Activated T-cell treated with anti-CD3 and anti-CD28 coated beads for 1 hour (primary cell): ENCODE measurements around the gene COBL.

Experiments used
- DNase-seq: peaks from one replicate; pipeline ENCODE4 v3.0.0-alpha.2; 2020; ENCODE audit warnings: low read depth

The COBL gene

GRCh38 chr7:51303142-51303525 lies 13.5 kb downstream of the COBL start:
- DNase-seq = no peak

- DNase-seq = no peak
Measured at GRCh38 chr7:51301806-51302205, 14.8 kb downstream of the COBL start.

GRCh38 chr7:51300762-51301674 lies 15.6 kb downstream of the COBL start:
- DNase-seq = no peak

GRCh38 chr7:51299391-51300133 lies 17.0 kb downstream of the COBL start:
- no peak for DNase-seq

- no peak for DNase-seq
Measured at GRCh38 chr7:51298912-51299311, 17.7 kb downstream of the COBL start.

- DNase-seq = no peak
Measured at GRCh38 chr7:51297986-51298385, 18.6 kb downstream of the COBL start.

GRCh38 chr7:51295440-51296245 lies 21.0 kb downstream of the COBL start:
- no peak for DNase-seq

GRCh38 chr7:51292596-51292995 lies 24.0 kb downstream of the COBL start:
- no peak for DNase-seq

GRCh38 chr7:51290702-51291540 lies 25.7 kb downstream of the COBL start:
- DNase-seq = no peak

GRCh38 chr7:51290304-51290637 lies 26.3 kb downstream of the COBL start:
- no peak for DNase-seq

- DNase-seq = no peak
Measured at GRCh38 chr7:51289623-51290303, 26.8 kb downstream of the COBL start.

- no peak for DNase-seq
Measured at GRCh38 chr7:51288896-51289622, 27.6 kb downstream of the COBL start.

GRCh38 chr7:51286401-51286800 lies 30.2 kb downstream of the COBL start:
- DNase-seq = no peak

- no peak for DNase-seq
Measured at GRCh38 chr7:51280156-51280555, 36.5 kb downstream of the COBL start.

GRCh38 chr7:51279391-51280023 lies 37.1 kb downstream of the COBL start:
- DNase-seq = no peak

GRCh38 chr7:51278797-51279196 lies 37.8 kb downstream of the COBL start:
- no peak for DNase-seq

GRCh38 chr7:51276967-51277366 lies 39.6 kb downstream of the COBL start:
- no peak for DNase-seq

- DNase-seq = no peak
Measured at GRCh38 chr7:51276091-51276605, 40.5 kb downstream of the COBL start.

- no peak for DNase-seq
Measured at GRCh38 chr7:51275532-51275931, 41.1 kb downstream of the COBL start.

GRCh38 chr7:51274955-51275354 lies 41.7 kb downstream of the COBL start:
- DNase-seq = no peak
